Neural progenitor cell (in vitro differentiated cells): Measurements from ENCODE around the gene KIDINS220.

Experiments
- EZH2 ChIP-seq: fragments of 200-600 bp; sonication (generic); IDR thresholded peaks from 2 replicates; pipeline ENCODE4 v1.6.1; 2017; ENCODE audit warnings: antibody characterized with exemption, mild to moderate bottlenecking, moderate library complexity
- TF ChIP-seq, protein P1 (sequence below): fragments of 200-600 bp; sonication (generic); IDR thresholded peaks from 2 replicates; pipeline ENCODE4 v1.5.1; 2017; ENCODE audit warnings: antibody characterized with exemption, mild to moderate bottlenecking

DNA sequence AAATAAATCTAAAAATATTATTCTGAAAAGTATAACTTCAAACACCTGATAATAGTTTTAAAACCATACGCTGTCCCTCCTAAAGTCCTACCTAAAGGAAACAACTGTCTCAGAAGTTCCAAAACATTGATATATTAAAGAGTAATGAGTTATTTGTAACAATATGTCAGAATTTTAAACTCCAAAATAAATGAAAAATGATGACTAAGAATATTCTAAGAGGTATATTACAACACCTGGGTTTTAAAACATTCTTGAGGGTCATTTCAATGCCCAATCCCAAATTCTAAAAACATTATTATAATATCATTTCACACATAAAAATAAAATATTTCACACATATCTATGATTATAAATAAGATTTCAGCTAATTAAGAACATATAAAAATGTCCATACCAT lies 20.2 kb downstream of the KIDINS220 start:
- TF ChIP-seq, protein P1, sequence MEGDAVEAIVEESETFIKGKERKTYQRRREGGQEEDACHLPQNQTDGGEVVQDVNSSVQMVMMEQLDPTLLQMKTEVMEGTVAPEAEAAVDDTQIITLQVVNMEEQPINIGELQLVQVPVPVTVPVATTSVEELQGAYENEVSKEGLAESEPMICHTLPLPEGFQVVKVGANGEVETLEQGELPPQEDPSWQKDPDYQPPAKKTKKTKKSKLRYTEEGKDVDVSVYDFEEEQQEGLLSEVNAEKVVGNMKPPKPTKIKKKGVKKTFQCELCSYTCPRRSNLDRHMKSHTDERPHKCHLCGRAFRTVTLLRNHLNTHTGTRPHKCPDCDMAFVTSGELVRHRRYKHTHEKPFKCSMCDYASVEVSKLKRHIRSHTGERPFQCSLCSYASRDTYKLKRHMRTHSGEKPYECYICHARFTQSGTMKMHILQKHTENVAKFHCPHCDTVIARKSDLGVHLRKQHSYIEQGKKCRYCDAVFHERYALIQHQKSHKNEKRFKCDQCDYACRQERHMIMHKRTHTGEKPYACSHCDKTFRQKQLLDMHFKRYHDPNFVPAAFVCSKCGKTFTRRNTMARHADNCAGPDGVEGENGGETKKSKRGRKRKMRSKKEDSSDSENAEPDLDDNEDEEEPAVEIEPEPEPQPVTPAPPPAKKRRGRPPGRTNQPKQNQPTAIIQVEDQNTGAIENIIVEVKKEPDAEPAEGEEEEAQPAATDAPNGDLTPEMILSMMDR, result no peak
- TF ChIP-seq EZH2, result no peak
